SK-N-SH treated with all-trans-retinoic acid at 6 μM for 48 hours (cell line): ENCODE data around the gene SLC16A1.

Experiments
- ATAC-seq: fragments of 200-7000 bp; cut with Tn5 transposase; 3 replicates; pipeline ENCODE4 v1.9.1; 2020; ENCODE audit warnings: mild to moderate bottlenecking, moderate library complexity
- ARNTL ChIP-seq: fragments of 450-650 bp; formaldehyde crosslinking; IDR thresholded peaks from 2 replicates; pipeline ENCODE4 v1.5.0; 2020; ENCODE audit warnings: low read depth, mild to moderate bottlenecking, moderate library complexity, borderline replicate concordance
- BACH2 ChIP-seq: fragments of 250-450 bp; sonication (Bioruptor Pico); IDR thresholded peaks from 2 replicates; pipeline ENCODE4 v1.9.0; 2021; ENCODE audit warnings: mild to moderate bottlenecking, borderline replicate concordance
- CREB5 ChIP-seq: fragments of 250-450 bp; sonication (Bioruptor Pico); IDR thresholded peaks from 2 replicates; pipeline ENCODE4 v1.5.1; 2020; ENCODE audit warnings: low read depth, mild to moderate bottlenecking, moderate library complexity
- CSDC2 ChIP-seq: fragments of 250-450 bp; sonication (Bioruptor Pico); IDR thresholded peaks from 2 replicates; pipeline ENCODE4 v1.5.0; 2020; ENCODE audit warnings: mild to moderate bottlenecking, moderate library complexity
- CSRNP3 ChIP-seq: fragments of 250-450 bp; sonication (Bioruptor Pico); IDR thresholded peaks from 2 replicates; pipeline ENCODE4 v1.5.1; 2021; ENCODE audit warnings: mild to moderate bottlenecking, moderate library complexity
- ESRRG ChIP-seq: fragments of 250-450 bp; sonication (Bioruptor Pico); IDR thresholded peaks from 2 replicates; pipeline ENCODE4 v1.6.1; 2021; ENCODE audit warnings: mild to moderate bottlenecking
- GLIS3 ChIP-seq: fragments of 250-450 bp; sonication (Bioruptor Pico); IDR thresholded peaks from 2 replicates; pipeline ENCODE4 v1.5.0; 2020; ENCODE audit warnings: mild to moderate bottlenecking, moderate library complexity
- ISL1 ChIP-seq: fragments of 250-450 bp; sonication (Bioruptor Pico); IDR thresholded peaks from 2 replicates; pipeline ENCODE4 v2.1.2; 2022; ENCODE audit warnings: mild to moderate bottlenecking, moderate library complexity
- OSR1 ChIP-seq: fragments of 250-450 bp; sonication (Bioruptor Pico); IDR thresholded peaks from 2 replicates; pipeline ENCODE4 v1.8.0; 2022; ENCODE audit warnings: moderate library complexity, mild to moderate bottlenecking, inconsistent platforms
- POU6F1 ChIP-seq: fragments of 250-450 bp; sonication (Bioruptor Pico); IDR thresholded peaks from 2 replicates; pipeline ENCODE4 v1.8.0; 2021; ENCODE audit warnings: low read depth, mild to moderate bottlenecking, moderate library complexity, borderline replicate concordance
- PPARA ChIP-seq: fragments of 250-450 bp; sonication (Bioruptor Pico); IDR thresholded peaks from 2 replicates; pipeline ENCODE4 v1.5.0; 2020; ENCODE audit warnings: mild to moderate bottlenecking, borderline replicate concordance
- RARB ChIP-seq: fragments of 250-450 bp; sonication (Bioruptor Pico); IDR thresholded peaks from 2 replicates; pipeline ENCODE4 v1.8.0; 2021; ENCODE audit warnings: mild to moderate bottlenecking, moderate library complexity
- SNAI2 ChIP-seq: fragments of 250-450 bp; sonication (Bioruptor Pico); IDR thresholded peaks from 2 replicates; pipeline ENCODE4 v1.5.0; 2020; ENCODE audit warnings: mild to moderate bottlenecking, moderate library complexity
- TCF4 ChIP-seq: fragments of 250-450 bp; sonication (Bioruptor Pico); IDR thresholded peaks from 2 replicates; pipeline ENCODE4 v1.8.0; 2021; ENCODE audit warnings: mild to moderate bottlenecking, moderate library complexity, borderline replicate concordance
- TOX ChIP-seq: fragments of 250-450 bp; sonication (Bioruptor Pico); IDR thresholded peaks from 2 replicates; pipeline ENCODE4 v1.8.0; 2021; ENCODE audit warnings: mild to moderate bottlenecking, moderate library complexity, borderline replicate concordance
- ZC3H10 ChIP-seq: fragments of 250-450 bp; sonication (Bioruptor Pico); IDR thresholded peaks from 2 replicates; pipeline ENCODE4 v1.5.1; 2021; ENCODE audit warnings: mild to moderate bottlenecking, moderate library complexity
- ZFP30 ChIP-seq: fragments of 450-650 bp; formaldehyde crosslinking; IDR thresholded peaks from 2 replicates; pipeline ENCODE4 v1.5.0; 2022; ENCODE audit warnings: mild to moderate bottlenecking, moderate library complexity
- ZNF565 ChIP-seq: fragments of 450-650 bp; formaldehyde crosslinking; conservative IDR thresholded peaks from 2 replicates; pipeline ENCODE4 v1.5.0; 2020; ENCODE audit warnings: low read depth, mild to moderate bottlenecking, moderate library complexity
- ZNF70 ChIP-seq: fragments of 450-650 bp; formaldehyde crosslinking; IDR thresholded peaks from 2 replicates; pipeline ENCODE4 v1.5.0; 2020; ENCODE audit warnings: mild to moderate bottlenecking, moderate library complexity
- ZNF8 ChIP-seq: fragments of 450-650 bp; formaldehyde crosslinking; IDR thresholded peaks from 2 replicates; pipeline ENCODE4 v1.5.0; 2020; ENCODE audit warnings: mild to moderate bottlenecking, moderate library complexity
- TF ChIP-seq, protein P1 (sequence below): fragments of 250-450 bp; sonication (Bioruptor Pico); IDR thresholded peaks from 2 replicates; pipeline ENCODE4 v1.5.0; 2020; ENCODE audit warnings: mild to moderate bottlenecking, moderate library complexity
- TF ChIP-seq, protein P2 (sequence below): fragments of 250-450 bp; sonication (Bioruptor Pico); IDR thresholded peaks from 2 replicates; pipeline ENCODE4 v1.8.0; 2020; ENCODE audit warnings: mild to moderate bottlenecking, moderate library complexity, borderline replicate concordance

Gene SLC16A1

DNA sequence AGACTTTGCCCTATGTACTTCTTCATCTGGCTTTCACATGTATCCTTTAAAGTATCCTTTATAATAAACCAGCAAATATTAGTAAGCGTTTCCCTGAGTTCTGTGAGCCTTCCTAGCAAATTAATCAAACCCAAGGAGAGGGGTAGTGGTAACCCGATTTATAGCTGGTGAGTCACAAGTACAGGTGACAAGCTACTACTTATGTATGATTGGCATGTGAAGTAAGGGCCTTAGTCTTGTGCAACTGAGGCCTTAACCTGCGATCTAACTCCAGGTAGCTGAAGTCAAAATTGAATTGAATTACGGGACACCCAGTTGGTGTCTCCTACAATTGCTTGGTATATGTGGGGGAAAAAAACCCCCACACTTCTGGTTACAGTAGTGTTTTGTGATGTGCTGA is 26.0 kb downstream of the SLC16A1 start (continued):
- TF ChIP-seq ZC3H10 (CRISPR knock-in tag) (no peak), CREB5 (CRISPR knock-in tag) (no peak), TCF4 (CRISPR knock-in tag) (no peak)

- TF ChIP-seq PPARA (CRISPR knock-in tag) (no peak), ZFP30 (CRISPR knock-in tag) (no peak), SNAI2 (CRISPR knock-in tag) (no peak), TOX (CRISPR knock-in tag) (no peak), CSDC2 (CRISPR knock-in tag) (no peak), ESRRG (CRISPR knock-in tag) (no peak), CSRNP3 (no peak), ZNF70 (CRISPR knock-in tag) (no peak), POU6F1 (no peak), RARB (CRISPR knock-in tag) (no peak), ZNF565 (CRISPR knock-in tag) (no peak), ZNF8 (CRISPR knock-in tag) (no peak), CREB5 (CRISPR knock-in tag) (no peak), GLIS3 (no peak), ARNTL (CRISPR knock-in tag) (no peak)
- TF ChIP-seq, protein P1, sequence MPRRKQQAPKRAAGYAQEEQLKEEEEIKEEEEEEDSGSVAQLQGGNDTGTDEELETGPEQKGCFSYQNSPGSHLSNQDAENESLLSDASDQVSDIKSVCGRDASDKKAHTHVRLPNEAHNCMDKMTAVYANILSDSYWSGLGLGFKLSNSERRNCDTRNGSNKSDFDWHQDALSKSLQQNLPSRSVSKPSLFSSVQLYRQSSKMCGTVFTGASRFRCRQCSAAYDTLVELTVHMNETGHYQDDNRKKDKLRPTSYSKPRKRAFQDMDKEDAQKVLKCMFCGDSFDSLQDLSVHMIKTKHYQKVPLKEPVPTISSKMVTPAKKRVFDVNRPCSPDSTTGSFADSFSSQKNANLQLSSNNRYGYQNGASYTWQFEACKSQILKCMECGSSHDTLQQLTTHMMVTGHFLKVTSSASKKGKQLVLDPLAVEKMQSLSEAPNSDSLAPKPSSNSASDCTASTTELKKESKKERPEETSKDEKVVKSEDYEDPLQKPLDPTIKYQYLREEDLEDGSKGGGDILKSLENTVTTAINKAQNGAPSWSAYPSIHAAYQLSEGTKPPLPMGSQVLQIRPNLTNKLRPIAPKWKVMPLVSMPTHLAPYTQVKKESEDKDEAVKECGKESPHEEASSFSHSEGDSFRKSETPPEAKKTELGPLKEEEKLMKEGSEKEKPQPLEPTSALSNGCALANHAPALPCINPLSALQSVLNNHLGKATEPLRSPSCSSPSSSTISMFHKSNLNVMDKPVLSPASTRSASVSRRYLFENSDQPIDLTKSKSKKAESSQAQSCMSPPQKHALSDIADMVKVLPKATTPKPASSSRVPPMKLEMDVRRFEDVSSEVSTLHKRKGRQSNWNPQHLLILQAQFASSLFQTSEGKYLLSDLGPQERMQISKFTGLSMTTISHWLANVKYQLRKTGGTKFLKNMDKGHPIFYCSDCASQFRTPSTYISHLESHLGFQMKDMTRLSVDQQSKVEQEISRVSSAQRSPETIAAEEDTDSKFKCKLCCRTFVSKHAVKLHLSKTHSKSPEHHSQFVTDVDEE (CRISPR knock-in tag): no peak
- TF ChIP-seq, protein P2, sequence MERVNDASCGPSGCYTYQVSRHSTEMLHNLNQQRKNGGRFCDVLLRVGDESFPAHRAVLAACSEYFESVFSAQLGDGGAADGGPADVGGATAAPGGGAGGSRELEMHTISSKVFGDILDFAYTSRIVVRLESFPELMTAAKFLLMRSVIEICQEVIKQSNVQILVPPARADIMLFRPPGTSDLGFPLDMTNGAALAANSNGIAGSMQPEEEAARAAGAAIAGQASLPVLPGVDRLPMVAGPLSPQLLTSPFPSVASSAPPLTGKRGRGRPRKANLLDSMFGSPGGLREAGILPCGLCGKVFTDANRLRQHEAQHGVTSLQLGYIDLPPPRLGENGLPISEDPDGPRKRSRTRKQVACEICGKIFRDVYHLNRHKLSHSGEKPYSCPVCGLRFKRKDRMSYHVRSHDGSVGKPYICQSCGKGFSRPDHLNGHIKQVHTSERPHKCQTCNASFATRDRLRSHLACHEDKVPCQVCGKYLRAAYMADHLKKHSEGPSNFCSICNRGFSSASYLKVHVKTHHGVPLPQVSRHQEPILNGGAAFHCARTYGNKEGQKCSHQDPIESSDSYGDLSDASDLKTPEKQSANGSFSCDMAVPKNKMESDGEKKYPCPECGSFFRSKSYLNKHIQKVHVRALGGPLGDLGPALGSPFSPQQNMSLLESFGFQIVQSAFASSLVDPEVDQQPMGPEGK (CRISPR knock-in tag): no peak
- ATAC-seq: no peak
These were observed 28.5 kb downstream of the SLC16A1 start for GRCh38 chr1:112927462-112927990.

GRCh38 chr1:112926858-112927257 is 29.1 kb downstream of the SLC16A1 start:
- TF ChIP-seq ISL1 (CRISPR knock-in tag): no peak
- TF ChIP-seq ZC3H10 (CRISPR knock-in tag): no peak
- TF ChIP-seq GLIS3: no peak
- no peak for TF ChIP-seq OSR1
- TF ChIP-seq BACH2 (CRISPR knock-in tag): no peak
- no peak for TF ChIP-seq CREB5 (CRISPR knock-in tag)
- TF ChIP-seq ESRRG (CRISPR knock-in tag): no peak
- no peak for TF ChIP-seq CSDC2 (CRISPR knock-in tag)
- no peak for TF ChIP-seq ARNTL (CRISPR knock-in tag)
- ATAC-seq: no peak
